GM23338 (cell line): Measurements from ENCODE around the gene ORC6. TPM values are rescaled to one million over a fixed set of nuclear protein-coding genes. Genes with fewer than 3 reads are reported as not detected.

Source experiments
- ATAC-seq: fragments of 200-7000 bp; cut with Tn5 transposase; 3 replicates; pipeline ENCODE4 v1.9.1; 2020
- DNase-seq: peaks from one replicate; pipeline ENCODE4 v3.0.0-alpha.2; 2015; ENCODE audit warnings: low spot score
- H2AFZ ChIP-seq: fragments of 200-600 bp; sonication (generic); 2 replicates; pipeline ENCODE4 v1.8.0; 2016; ENCODE audit warnings: antibody characterized with exemption, mild to moderate bottlenecking, moderate library complexity
- H3F3A ChIP-seq: fragments of 200-600 bp; sonication (generic); replicated peaks from 2 replicates; pipeline ENCODE4 v1.8.0; 2017; ENCODE audit warnings: antibody characterized with exemption, mixed run types, low read depth
- H3K27ac ChIP-seq: fragments of 200-600 bp; sonication (generic); 2 replicates; pipeline ENCODE4 v1.6.1; 2016; ENCODE audit warnings: low read depth
- H3K27me3 ChIP-seq: fragments of 200-600 bp; sonication (generic); 2 replicates; pipeline ENCODE4 v1.8.0; 2016; ENCODE audit warnings: mild to moderate bottlenecking, mixed run types, moderate library complexity; ENCODE audit not compliant: insufficient read depth
- H3K36me3 ChIP-seq: fragments of 200-600 bp; sonication (generic); 2 replicates; pipeline ENCODE4 v1.8.0; 2016; ENCODE audit warnings: mild to moderate bottlenecking; ENCODE audit not compliant: insufficient read depth
- H3K4me1 ChIP-seq: fragments of 200-600 bp; sonication (generic); 2 replicates; pipeline ENCODE4 v1.8.0; 2016; ENCODE audit warnings: mild to moderate bottlenecking, moderate library complexity; ENCODE audit not compliant: insufficient read depth
- H3K4me2 ChIP-seq: fragments of 200-600 bp; sonication (generic); 2 replicates; pipeline ENCODE4 v1.7.1; 2017; ENCODE audit warnings: mixed run types
- H3K4me3 ChIP-seq: fragments of 200-600 bp; sonication (generic); 2 replicates; pipeline ENCODE4 v1.6.1; 2016; ENCODE audit warnings: mixed run types
- H3K79me2 ChIP-seq: fragments of 200-600 bp; sonication (generic); replicated peaks from 2 replicates; pipeline ENCODE4 v1.8.0; 2017; ENCODE audit warnings: mild to moderate bottlenecking; ENCODE audit not compliant: insufficient read depth
- H3K9me2 ChIP-seq: fragments of 200-600 bp; sonication (generic); 2 replicates; pipeline ENCODE4 v1.8.0; 2017; ENCODE audit not compliant: insufficient read depth
- H4K20me1 ChIP-seq: fragments of 200-600 bp; sonication (generic); replicated peaks from 2 replicates; pipeline ENCODE4 v1.8.0; 2017; ENCODE audit warnings: mild to moderate bottlenecking; ENCODE audit not compliant: insufficient read depth
- H3K27ac Mint-ChIP-seq: 2 replicates; pipeline ENCODE4 v1.8.0; 2020; ENCODE audit warnings: inconsistent platforms, mild to moderate bottlenecking, moderate library complexity, mixed read lengths
- H3K27me3 Mint-ChIP-seq: 3 replicates; pipeline ENCODE4 v1.8.0; 2022; ENCODE audit warnings: low read depth, mild to moderate bottlenecking, moderate library complexity, mixed read lengths, inconsistent platforms; ENCODE audit not compliant: insufficient read depth, poor library complexity
- H3K36me3 Mint-ChIP-seq: 3 replicates; pipeline ENCODE4 v1.8.0; 2021; ENCODE audit warnings: low read depth, mild to moderate bottlenecking, inconsistent platforms, moderate library complexity, mixed read lengths
- H3K4me1 Mint-ChIP-seq: 3 replicates; pipeline ENCODE4 v1.8.0; 2020; ENCODE audit warnings: mild to moderate bottlenecking, inconsistent platforms, mixed read lengths
- H3K4me3 Mint-ChIP-seq: 3 replicates; pipeline ENCODE4 v1.8.0; 2021; ENCODE audit warnings: moderate library complexity, mild to moderate bottlenecking, inconsistent platforms, mixed read lengths
- H3K9me3 Mint-ChIP-seq: 3 replicates; pipeline ENCODE4 v1.8.0; 2020; ENCODE audit warnings: moderate library complexity, mild to moderate bottlenecking, inconsistent platforms, mixed read lengths
- EZH2phosphoT487 ChIP-seq: fragments of 200-600 bp; sonication (generic); IDR thresholded peaks from one replicate; pipeline ENCODE4 v1.8.1; 2018; ENCODE audit warnings: antibody characterized with exemption; ENCODE audit not compliant: unreplicated experiment
- NANOG ChIP-seq: IDR thresholded peaks from 2 replicates; pipeline ENCODE4 v1.6.1; 2016; ENCODE audit warnings: antibody characterized with exemption, borderline replicate concordance
- POLR2AphosphoS5 ChIP-seq: IDR thresholded peaks from 2 replicates; pipeline ENCODE4 v1.6.1; 2016; ENCODE audit warnings: antibody characterized with exemption, low read depth
- ZNF331 ChIP-seq: fragments of 250-450 bp; sonication (Bioruptor Pico); IDR thresholded peaks from 2 replicates; pipeline ENCODE4 v1.5.0; 2020; ENCODE audit warnings: low read depth, mild to moderate bottlenecking, moderate library complexity
- polyA plus RNA-seq: library from polyadenylated mRNA; unstranded; fragments of >200 nt; fragmentation: Nextera tagmentation; extraction: Ambion mirVana; gene quantifications from 2 replicates; pipeline ENCODE4 v1.2.1, GENCODE V29; 2016
- total RNA-seq: library from RNA; depleted of rRNA; stranded (reverse); fragments of >200 nt; shearing (Covaris generic); gene quantifications from 2 replicates; pipeline ENCODE4 v1.2.3, GENCODE V29; 2014
- TF ChIP-seq, protein P1 (sequence below): fragments of 250-450 bp; sonication (Bioruptor Pico); IDR thresholded peaks from 2 replicates; pipeline ENCODE4 v1.5.0; 2020; ENCODE audit warnings: mild to moderate bottlenecking, moderate library complexity

ORC6 gene
- total and polyA plus RNA-seq, 2 experiments from 2014 or later = 71.5 to 92.0 TPM

DNA sequence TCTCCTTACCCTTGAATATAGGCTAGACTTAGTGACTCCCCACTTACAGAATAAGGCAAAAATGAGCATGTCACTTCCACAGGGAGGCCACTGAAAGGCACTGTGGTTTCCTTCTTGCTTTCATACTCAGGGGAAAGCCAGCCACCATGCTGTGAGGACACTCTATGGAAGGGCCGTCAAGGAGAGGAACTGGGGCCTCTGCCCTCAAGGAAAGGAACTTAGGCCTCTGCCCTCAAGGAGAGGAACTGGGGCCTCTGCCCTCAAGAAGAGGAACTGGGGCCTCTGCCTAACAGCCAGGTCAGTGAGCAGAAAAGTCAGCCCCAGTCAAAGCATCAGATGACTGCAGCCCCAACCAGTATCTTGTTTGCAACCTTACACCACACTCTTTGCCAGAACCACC is 30.5 kb upstream of the ORC6 start (continued):
- TF ChIP-seq, protein P1, sequence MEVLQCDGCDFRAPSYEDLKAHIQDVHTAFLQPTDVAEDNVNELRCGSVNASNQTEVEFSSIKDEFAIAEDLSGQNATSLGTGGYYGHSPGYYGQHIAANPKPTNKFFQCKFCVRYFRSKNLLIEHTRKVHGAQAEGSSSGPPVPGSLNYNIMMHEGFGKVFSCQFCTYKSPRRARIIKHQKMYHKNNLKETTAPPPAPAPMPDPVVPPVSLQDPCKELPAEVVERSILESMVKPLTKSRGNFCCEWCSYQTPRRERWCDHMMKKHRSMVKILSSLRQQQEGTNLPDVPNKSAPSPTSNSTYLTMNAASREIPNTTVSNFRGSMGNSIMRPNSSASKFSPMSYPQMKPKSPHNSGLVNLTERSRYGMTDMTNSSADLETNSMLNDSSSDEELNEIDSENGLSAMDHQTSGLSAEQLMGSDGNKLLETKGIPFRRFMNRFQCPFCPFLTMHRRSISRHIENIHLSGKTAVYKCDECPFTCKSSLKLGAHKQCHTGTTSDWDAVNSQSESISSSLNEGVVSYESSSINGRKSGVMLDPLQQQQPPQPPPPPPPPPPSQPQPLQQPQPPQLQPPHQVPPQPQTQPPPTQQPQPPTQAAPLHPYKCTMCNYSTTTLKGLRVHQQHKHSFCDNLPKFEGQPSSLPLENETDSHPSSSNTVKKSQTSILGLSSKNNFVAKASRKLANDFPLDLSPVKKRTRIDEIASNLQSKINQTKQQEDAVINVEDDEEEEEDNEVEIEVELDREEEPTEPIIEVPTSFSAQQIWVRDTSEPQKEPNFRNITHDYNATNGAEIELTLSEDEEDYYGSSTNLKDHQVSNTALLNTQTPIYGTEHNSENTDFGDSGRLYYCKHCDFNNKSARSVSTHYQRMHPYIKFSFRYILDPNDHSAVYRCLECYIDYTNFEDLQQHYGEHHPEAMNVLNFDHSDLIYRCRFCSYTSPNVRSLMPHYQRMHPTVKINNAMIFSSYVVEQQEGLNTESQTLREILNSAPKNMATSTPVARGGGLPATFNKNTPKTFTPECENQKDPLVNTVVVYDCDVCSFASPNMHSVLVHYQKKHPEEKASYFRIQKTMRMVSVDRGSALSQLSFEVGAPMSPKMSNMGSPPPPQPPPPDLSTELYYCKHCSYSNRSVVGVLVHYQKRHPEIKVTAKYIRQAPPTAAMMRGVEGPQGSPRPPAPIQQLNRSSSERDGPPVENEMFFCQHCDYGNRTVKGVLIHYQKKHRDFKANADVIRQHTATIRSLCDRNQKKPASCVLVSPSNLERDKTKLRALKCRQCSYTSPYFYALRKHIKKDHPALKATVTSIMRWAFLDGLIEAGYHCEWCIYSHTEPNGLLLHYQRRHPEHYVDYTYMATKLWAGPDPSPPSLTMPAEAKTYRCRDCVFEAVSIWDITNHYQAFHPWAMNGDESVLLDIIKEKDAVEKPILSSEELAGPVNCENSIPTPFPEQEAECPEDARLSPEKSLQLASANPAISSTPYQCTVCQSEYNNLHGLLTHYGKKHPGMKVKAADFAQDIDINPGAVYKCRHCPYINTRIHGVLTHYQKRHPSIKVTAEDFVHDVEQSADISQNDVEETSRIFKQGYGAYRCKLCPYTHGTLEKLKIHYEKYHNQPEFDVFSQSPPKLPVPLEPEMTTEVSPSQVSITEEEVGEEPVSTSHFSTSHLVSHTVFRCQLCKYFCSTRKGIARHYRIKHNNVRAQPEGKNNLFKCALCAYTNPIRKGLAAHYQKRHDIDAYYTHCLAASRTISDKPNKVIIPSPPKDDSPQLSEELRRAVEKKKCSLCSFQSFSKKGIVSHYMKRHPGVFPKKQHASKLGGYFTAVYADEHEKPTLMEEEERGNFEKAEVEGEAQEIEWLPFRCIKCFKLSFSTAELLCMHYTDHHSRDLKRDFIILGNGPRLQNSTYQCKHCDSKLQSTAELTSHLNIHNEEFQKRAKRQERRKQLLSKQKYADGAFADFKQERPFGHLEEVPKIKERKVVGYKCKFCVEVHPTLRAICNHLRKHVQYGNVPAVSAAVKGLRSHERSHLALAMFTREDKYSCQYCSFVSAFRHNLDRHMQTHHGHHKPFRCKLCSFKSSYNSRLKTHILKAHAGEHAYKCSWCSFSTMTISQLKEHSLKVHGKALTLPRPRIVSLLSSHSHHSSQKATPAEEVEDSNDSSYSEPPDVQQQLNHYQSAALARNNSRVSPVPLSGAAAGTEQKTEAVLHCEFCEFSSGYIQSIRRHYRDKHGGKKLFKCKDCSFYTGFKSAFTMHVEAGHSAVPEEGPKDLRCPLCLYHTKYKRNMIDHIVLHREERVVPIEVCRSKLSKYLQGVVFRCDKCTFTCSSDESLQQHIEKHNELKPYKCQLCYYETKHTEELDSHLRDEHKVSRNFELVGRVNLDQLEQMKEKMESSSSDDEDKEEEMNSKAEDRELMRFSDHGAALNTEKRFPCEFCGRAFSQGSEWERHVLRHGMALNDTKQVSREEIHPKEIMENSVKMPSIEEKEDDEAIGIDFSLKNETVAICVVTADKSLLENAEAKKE = no peak

- no peaks in the 10 kb centered on the region; the same call in 1 of the 2 replicates for H3K79me2 ChIP-seq
- DNase-seq (no peak), ATAC-seq (no peak)
- no peak overlapping the region for H2AFZ ChIP-seq
- H3F3A ChIP-seq = no peaks in the 10 kb centered on the region
- Mint-ChIP-seq H3K4me3 (no peak overlapping the region), H3K9me3 (no peaks in the 10 kb centered on the region), H3K4me1 (no peaks in the 10 kb centered on the region), H3K27ac (no peak overlapping the region), H3K27me3 (no peaks in the 10 kb centered on the region), H3K36me3 (peaks cover 64% of the 10 kb centered on the region)
- no peaks in the 10 kb centered on the region for H3K27me3 ChIP-seq
- H4K20me1 ChIP-seq = peaks cover 9% of the 10 kb centered on the region; the same call in 1 of the 2 replicates
- H3K9me2 ChIP-seq = no peaks in the 10 kb centered on the region
- H3K4me2 ChIP-seq = no peak overlapping the region
- no peak overlapping the region for H3K27ac ChIP-seq
- H3K4me3 ChIP-seq = no peak overlapping the region
- no peak for TF ChIP-seq EZH2phosphoT487
- TF ChIP-seq, protein P1 = no peak
- TF ChIP-seq NANOG = no peak
- no peak for TF ChIP-seq ZNF331 (CRISPR knock-in tag)
- no peak for TF ChIP-seq POLR2AphosphoS5
- no peaks in the 10 kb centered on the region for H3K4me1 ChIP-seq
- H3K36me3 ChIP-seq = peaks cover 46% of the 10 kb centered on the region
Observed at GRCh38 chr16:46662123-46662522, 27.3 kb upstream of the ORC6 start.
